ENCODE results near the gene FN3K.
A peak's percentile ranks its signal among the peaks of the same experiment; 100 is the strongest.

FN3K gene

GRCh38 chr17:82791532-82791931, 56.1 kb downstream of the FN3K start:
- TF ChIP-seq, protein P1, sequence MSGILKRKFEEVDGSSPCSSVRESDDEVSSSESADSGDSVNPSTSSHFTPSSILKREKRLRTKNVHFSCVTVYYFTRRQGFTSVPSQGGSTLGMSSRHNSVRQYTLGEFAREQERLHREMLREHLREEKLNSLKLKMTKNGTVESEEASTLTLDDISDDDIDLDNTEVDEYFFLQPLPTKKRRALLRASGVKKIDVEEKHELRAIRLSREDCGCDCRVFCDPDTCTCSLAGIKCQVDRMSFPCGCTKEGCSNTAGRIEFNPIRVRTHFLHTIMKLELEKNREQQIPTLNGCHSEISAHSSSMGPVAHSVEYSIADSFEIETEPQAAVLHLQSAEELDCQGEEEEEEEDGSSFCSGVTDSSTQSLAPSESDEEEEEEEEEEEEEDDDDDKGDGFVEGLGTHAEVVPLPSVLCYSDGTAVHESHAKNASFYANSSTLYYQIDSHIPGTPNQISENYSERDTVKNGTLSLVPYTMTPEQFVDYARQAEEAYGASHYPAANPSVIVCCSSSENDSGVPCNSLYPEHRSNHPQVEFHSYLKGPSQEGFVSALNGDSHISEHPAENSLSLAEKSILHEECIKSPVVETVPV (CRISPR knock-in tag; IDR thresholded peaks at IDR 0.05): no peak
- TF ChIP-seq ISL1 (CRISPR knock-in tag; IDR thresholded peaks at IDR 0.05) (no peak), SNAI2 (CRISPR knock-in tag; IDR thresholded peaks at IDR 0.05) (no peak), PPARA (CRISPR knock-in tag; IDR thresholded peaks at IDR 0.05; ENCODE audit: borderline replicate concordance) (no peak), ZFP3 (CRISPR knock-in tag; IDR thresholded peaks at IDR 0.05) (no peak), CSDC2 (CRISPR knock-in tag; IDR thresholded peaks at IDR 0.05) (no peak), ZNF8 (CRISPR knock-in tag; IDR thresholded peaks at IDR 0.05) (no peak), ZNF565 (CRISPR knock-in tag; conservative IDR thresholded peaks at IDR 0.05; ENCODE audit: low read depth) (no peak), TOX (CRISPR knock-in tag; IDR thresholded peaks at IDR 0.05; ENCODE audit: borderline replicate concordance) (no peak), TSHZ2 (CRISPR knock-in tag; IDR thresholded peaks at IDR 0.05) (no peak), OSR1 (CRISPR knock-in tag; IDR thresholded peaks at IDR 0.05) (no peak), RARB (CRISPR knock-in tag; IDR thresholded peaks at IDR 0.05) (no peak), ARNTL (CRISPR knock-in tag; IDR thresholded peaks at IDR 0.05; ENCODE audit: borderline replicate concordance, low read depth) (no peak), ESRRG (CRISPR knock-in tag; IDR thresholded peaks at IDR 0.05) (no peak)
- TF ChIP-seq, protein P2, sequence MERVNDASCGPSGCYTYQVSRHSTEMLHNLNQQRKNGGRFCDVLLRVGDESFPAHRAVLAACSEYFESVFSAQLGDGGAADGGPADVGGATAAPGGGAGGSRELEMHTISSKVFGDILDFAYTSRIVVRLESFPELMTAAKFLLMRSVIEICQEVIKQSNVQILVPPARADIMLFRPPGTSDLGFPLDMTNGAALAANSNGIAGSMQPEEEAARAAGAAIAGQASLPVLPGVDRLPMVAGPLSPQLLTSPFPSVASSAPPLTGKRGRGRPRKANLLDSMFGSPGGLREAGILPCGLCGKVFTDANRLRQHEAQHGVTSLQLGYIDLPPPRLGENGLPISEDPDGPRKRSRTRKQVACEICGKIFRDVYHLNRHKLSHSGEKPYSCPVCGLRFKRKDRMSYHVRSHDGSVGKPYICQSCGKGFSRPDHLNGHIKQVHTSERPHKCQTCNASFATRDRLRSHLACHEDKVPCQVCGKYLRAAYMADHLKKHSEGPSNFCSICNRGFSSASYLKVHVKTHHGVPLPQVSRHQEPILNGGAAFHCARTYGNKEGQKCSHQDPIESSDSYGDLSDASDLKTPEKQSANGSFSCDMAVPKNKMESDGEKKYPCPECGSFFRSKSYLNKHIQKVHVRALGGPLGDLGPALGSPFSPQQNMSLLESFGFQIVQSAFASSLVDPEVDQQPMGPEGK (CRISPR knock-in tag; IDR thresholded peaks at IDR 0.05; ENCODE audit: borderline replicate concordance): no peak
- TF ChIP-seq, protein P3, sequence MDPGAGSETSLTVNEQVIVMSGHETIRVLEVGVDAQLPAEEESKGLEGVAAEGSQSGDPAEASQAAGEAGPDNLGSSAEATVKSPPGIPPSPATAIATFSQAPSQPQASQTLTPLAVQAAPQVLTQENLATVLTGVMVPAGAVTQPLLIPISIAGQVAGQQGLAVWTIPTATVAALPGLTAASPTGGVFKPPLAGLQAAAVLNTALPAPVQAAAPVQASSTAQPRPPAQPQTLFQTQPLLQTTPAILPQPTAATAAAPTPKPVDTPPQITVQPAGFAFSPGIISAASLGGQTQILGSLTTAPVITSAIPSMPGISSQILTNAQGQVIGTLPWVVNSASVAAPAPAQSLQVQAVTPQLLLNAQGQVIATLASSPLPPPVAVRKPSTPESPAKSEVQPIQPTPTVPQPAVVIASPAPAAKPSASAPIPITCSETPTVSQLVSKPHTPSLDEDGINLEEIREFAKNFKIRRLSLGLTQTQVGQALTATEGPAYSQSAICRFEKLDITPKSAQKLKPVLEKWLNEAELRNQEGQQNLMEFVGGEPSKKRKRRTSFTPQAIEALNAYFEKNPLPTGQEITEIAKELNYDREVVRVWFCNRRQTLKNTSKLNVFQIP (CRISPR knock-in tag; IDR thresholded peaks at IDR 0.05; ENCODE audit: borderline replicate concordance, low read depth): no peak
- peak; percentile 72 for ATAC-seq

- no peak; the same call in 2 of the 3 replicates for ATAC-seq
- TF ChIP-seq BACH2 (CRISPR knock-in tag; IDR thresholded peaks at IDR 0.05; ENCODE audit: borderline replicate concordance) (no peak), ZNF565 (CRISPR knock-in tag; conservative IDR thresholded peaks at IDR 0.05; ENCODE audit: low read depth) (no peak), ZNF8 (CRISPR knock-in tag; IDR thresholded peaks at IDR 0.05) (no peak), TCF4 (CRISPR knock-in tag; IDR thresholded peaks at IDR 0.05; ENCODE audit: borderline replicate concordance) (peak; percentile 44; the same call in 1 of the 2 replicates), ZNF70 (CRISPR knock-in tag; IDR thresholded peaks at IDR 0.05) (no peak)
These were observed 58.7 kb downstream of the FN3K start for GRCh38 chr17:82793974-82794630.

DNA sequence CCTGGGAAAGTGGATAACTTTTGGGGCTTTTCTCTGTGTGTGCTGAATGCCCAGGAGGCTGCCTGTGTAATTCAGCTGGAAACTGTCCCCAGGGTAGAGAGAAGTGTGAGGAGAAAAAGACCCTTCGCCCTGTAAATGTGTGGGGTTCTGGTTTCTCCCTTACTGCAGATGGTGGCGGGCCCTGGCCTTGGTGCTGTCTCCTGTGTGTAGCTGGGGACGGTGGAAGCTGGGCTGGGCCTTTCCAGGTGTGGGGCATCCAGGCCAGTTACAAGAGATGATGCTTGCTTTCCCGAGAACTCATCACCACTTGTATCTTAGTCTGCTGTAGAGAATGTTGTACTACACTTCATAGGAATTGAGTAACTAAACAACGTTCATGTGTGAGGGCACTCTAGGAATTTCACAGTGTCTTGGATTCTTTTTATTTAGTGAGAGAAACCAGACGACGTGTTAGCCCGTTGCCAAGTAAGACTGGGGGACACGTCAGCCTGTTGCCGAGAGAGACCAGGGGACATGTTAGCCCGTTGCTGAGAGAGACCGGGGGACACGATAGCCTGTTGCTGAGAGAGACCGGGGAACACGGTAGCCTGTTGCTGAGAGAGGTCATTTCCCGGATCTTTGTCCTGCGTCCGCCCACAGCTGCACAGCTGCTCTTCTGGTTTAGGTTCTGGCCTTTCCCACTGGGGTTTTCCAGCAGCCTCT, 59.5 kb downstream of the FN3K start:
- ATAC-seq: no peak
- TF ChIP-seq ZFP30 (CRISPR knock-in tag; IDR thresholded peaks at IDR 0.05) (no peak), ARNTL (CRISPR knock-in tag; IDR thresholded peaks at IDR 0.05; ENCODE audit: borderline replicate concordance, low read depth) (no peak), ZFP3 (CRISPR knock-in tag; IDR thresholded peaks at IDR 0.05) (no peak), TCF4 (CRISPR knock-in tag; IDR thresholded peaks at IDR 0.05; ENCODE audit: borderline replicate concordance) (no peak), RARB (CRISPR knock-in tag; IDR thresholded peaks at IDR 0.05) (no peak), CSDC2 (CRISPR knock-in tag; IDR thresholded peaks at IDR 0.05) (no peak), ESRRG (CRISPR knock-in tag; IDR thresholded peaks at IDR 0.05) (no peak)
- TF ChIP-seq, protein P4, sequence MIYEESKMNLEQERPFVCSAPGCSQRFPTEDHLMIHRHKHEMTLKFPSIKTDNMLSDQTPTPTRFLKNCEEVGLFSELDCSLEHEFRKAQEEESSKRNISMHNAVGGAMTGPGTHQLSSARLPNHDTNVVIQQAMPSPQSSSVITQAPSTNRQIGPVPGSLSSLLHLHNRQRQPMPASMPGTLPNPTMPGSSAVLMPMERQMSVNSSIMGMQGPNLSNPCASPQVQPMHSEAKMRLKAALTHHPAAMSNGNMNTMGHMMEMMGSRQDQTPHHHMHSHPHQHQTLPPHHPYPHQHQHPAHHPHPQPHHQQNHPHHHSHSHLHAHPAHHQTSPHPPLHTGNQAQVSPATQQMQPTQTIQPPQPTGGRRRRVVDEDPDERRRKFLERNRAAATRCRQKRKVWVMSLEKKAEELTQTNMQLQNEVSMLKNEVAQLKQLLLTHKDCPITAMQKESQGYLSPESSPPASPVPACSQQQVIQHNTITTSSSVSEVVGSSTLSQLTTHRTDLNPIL (CRISPR knock-in tag; IDR thresholded peaks at IDR 0.05; ENCODE audit: low read depth): no peak
- TF ChIP-seq, protein P3 (CRISPR knock-in tag; IDR thresholded peaks at IDR 0.05; ENCODE audit: borderline replicate concordance, low read depth): no peak
- TF ChIP-seq, protein P2 (CRISPR knock-in tag; IDR thresholded peaks at IDR 0.05; ENCODE audit: borderline replicate concordance): no peak

Data from SK-N-SH treated with all-trans-retinoic acid at 6 μM for 48 hours (cell line).